ENCODE measurements around the gene OSR1. TPM values are rescaled to one million over a fixed set of nuclear protein-coding genes. Genes with fewer than 3 reads are reported as not detected.
A peak's percentile ranks its signal among the peaks of the same experiment; 100 is the strongest.

OSR1 gene
- total RNA-seq, 4 donors from 2014 or later, result 0.19 to 4.4 (median 1.5) TPM

GRCh38 chr2:19378939-19379338, 20.5 kb upstream of the OSR1 start:
- intact Hi-C loops (cut with DNase I), result no loop called here
- Histone ChIP-seq H3K36me3 (no peaks in the 10 kb centered on the region), H3K27ac (no peak overlapping the region), H3K9me3 (no peaks in the 10 kb centered on the region), H3K4me3 (no peak overlapping the region), H3K4me1 (no peaks in the 10 kb centered on the region), H3K27me3 (peaks cover 0 to 6% (median 0%) of the 10 kb centered on the region in 4 donors)
- WGBS, 2 donors, result 40 to 46% methylated on average over 2 of the region's 2 CpGs
- no peak for TF ChIP-seq POLR2A (IDR thresholded peaks at IDR 0.05)
- no peak for TF ChIP-seq CTCF (IDR thresholded peaks at IDR 0.05)
- no peak for DNase-seq

- H3K9me3 ChIP-seq, result no peaks in the 10 kb centered on the region
- H3K4me3 ChIP-seq, result no peak overlapping the region
- no peak overlapping the region for H3K27ac ChIP-seq
- TF ChIP-seq POLR2A (IDR thresholded peaks at IDR 0.05), result no peak
- TF ChIP-seq CTCF (IDR thresholded peaks at IDR 0.05), result no peak
- no peaks in the 10 kb centered on the region for H3K4me1 ChIP-seq
- intact Hi-C loops (cut with DNase I), result no loop called here
- no peak for DNase-seq
- peaks cover 0 to 12% (median 0%) of the 10 kb centered on the region in 4 donors for H3K27me3 ChIP-seq
- H3K36me3 ChIP-seq, result no peaks in the 10 kb centered on the region
- 81 to 89% methylated on average over 2 to 3 of the region's 3 CpGs for WGBS, 2 donors
Observed at GRCh38 chr2:19377717-19378116, 19.3 kb upstream of the OSR1 start.

GRCh38 chr2:19373352-19373751, 14.9 kb upstream of the OSR1 start:
- DNase-seq, result no peak
- Histone ChIP-seq H3K27ac (no peak overlapping the region), H3K27me3 (peaks cover 0 to 17% (median 0%) of the 10 kb centered on the region in 4 donors), H3K4me1 (no peaks in the 10 kb centered on the region), H3K4me3 (no peak overlapping the region), H3K9me3 (no peaks in the 10 kb centered on the region), H3K36me3 (no peaks in the 10 kb centered on the region)
- intact Hi-C loops (cut with DNase I), result no loop called here
- TF ChIP-seq CTCF (IDR thresholded peaks at IDR 0.05) (no peak), POLR2A (IDR thresholded peaks at IDR 0.05) (no peak)
- 83 to 85% methylated on average over 1 to 2 of the region's 2 CpGs for WGBS, 2 donors

- 50 to 52% methylated on average over 4 of the region's 4 CpGs for WGBS, 2 donors
- no peak overlapping the region for H3K4me3 ChIP-seq
- no peaks in the 10 kb centered on the region for H3K4me1 ChIP-seq
- no peaks in the 10 kb centered on the region for H3K36me3 ChIP-seq
- DNase-seq, result no peak
- TF ChIP-seq POLR2A (IDR thresholded peaks at IDR 0.05) (no peak), CTCF (IDR thresholded peaks at IDR 0.05) (no peak)
- peaks cover 0 to 17% (median 0%) of the 10 kb centered on the region in 4 donors for H3K27me3 ChIP-seq
- intact Hi-C loops (cut with DNase I), result no loop called here
- no peaks in the 10 kb centered on the region for H3K9me3 ChIP-seq
- H3K27ac ChIP-seq, result no peak overlapping the region
Observed at GRCh38 chr2:19371996-19372582, 13.7 kb upstream of the OSR1 start.

- Histone ChIP-seq H3K4me3 (no peak overlapping the region), H3K36me3 (no peaks in the 10 kb centered on the region), H3K4me1 (no peaks in the 10 kb centered on the region), H3K9me3 (no peaks in the 10 kb centered on the region), H3K27me3 (peaks cover 0 to 17% (median 0%) of the 10 kb centered on the region in 4 donors), H3K27ac (no peak overlapping the region)
- TF ChIP-seq POLR2A (IDR thresholded peaks at IDR 0.05) (no peak), CTCF (IDR thresholded peaks at IDR 0.05) (peak in 2 of 6 experiments; percentile 7 to 32)
- intact Hi-C loops (cut with DNase I), result loop anchor here (5.0 to 10.0 kb wide), 2 partner anchors 495 to 617 kb away; no protein-coding TSS in a partner anchor
- WGBS, 2 donors, result 68 to 75% methylated on average over 2 of the region's 2 CpGs
- DNase-seq, result no peak
Observed at GRCh38 chr2:19369341-19369955, 11.0 kb upstream of the OSR1 start.

Data from esophagus squamous epithelium (tissue), 5 donors.